VCaP (cell line): ENCODE results near the gene LPIN2.

Source experiments
- H3K27ac ChIP-seq: fragments of 450-650 bp; 2 replicates; pipeline ENCODE4 v1.5.1; 2017
- CTCF ChIP-seq: fragments of 450-650 bp; conservative IDR thresholded peaks from 2 replicates; pipeline ENCODE4 v1.5.1; 2017; ENCODE audit warnings: mild to moderate bottlenecking, moderate library complexity

LPIN2 gene

GRCh38 chr18:2982452-2983269 lies 30.3 kb downstream of the LPIN2 start:
- no peak for TF ChIP-seq CTCF
- H3K27ac ChIP-seq: no peak overlapping the region

- no peak overlapping the region for H3K27ac ChIP-seq
- no peak for TF ChIP-seq CTCF
Observed at GRCh38 chr18:2982022-2982421, 30.9 kb downstream of the LPIN2 start.

- H3K27ac ChIP-seq: no peak overlapping the region
Observed at GRCh38 chr18:2981212-2981728, 31.7 kb downstream of the LPIN2 start.

GRCh38 chr18:2979871-2980790 lies 32.8 kb downstream of the LPIN2 start:
- peak overlapping the region; percentile 30; the same call in 1 of the 2 replicates for H3K27ac ChIP-seq
- TF ChIP-seq CTCF: no peak

More at GRCh38 chr18:2981212-2981728, 31.7 kb downstream of the LPIN2 start:
- no peak for TF ChIP-seq CTCF

- peak overlapping the region; percentile 1; the same call in 1 of the 2 replicates for H3K27ac ChIP-seq
- TF ChIP-seq CTCF: no peak
Observed at GRCh38 chr18:2979129-2979528, 33.8 kb downstream of the LPIN2 start.

- peak overlapping the region; percentile 1; the same call in 1 of the 2 replicates for H3K27ac ChIP-seq
- no peak for TF ChIP-seq CTCF
Observed at GRCh38 chr18:2978661-2979106, 34.3 kb downstream of the LPIN2 start.

- H3K27ac ChIP-seq: no peak overlapping the region
Observed at GRCh38 chr18:2978208-2978607, 34.7 kb downstream of the LPIN2 start.

More at GRCh38 chr18:2978208-2978607, 34.7 kb downstream of the LPIN2 start:
- no peak for TF ChIP-seq CTCF
